OCI-LY1 (cell line): ENCODE measurements around the gene BCL2L12.

Experiments used
- H2AFZ ChIP-seq: fragments of 200-600 bp; sonication (generic), shearing (Covaris generic); 2 replicates; pipeline ENCODE4 v1.6.0; 2014; ENCODE audit warnings: antibody characterized with exemption, mild to moderate bottlenecking, low read length
- H3F3A ChIP-seq: fragments of 200-600 bp; sonication (generic), shearing (Covaris generic); 2 replicates; pipeline ENCODE4 v1.6.0; 2014; ENCODE audit warnings: mild to moderate bottlenecking, antibody characterized with exemption, low read length, moderate library complexity; ENCODE audit not compliant: insufficient read depth
- H3K27ac ChIP-seq: fragments of 200-600 bp; sonication (generic); 2 replicates; pipeline ENCODE4 v1.5.1; 2014; ENCODE audit warnings: low read length, mixed run types, mild to moderate bottlenecking, low read depth; ENCODE audit not compliant: poor library complexity, severe bottlenecking
- H3K27me3 ChIP-seq: fragments of 200-600 bp; sonication (generic); 2 replicates; pipeline ENCODE4 v1.6.0; 2014; ENCODE audit warnings: antibody characterized with exemption, mild to moderate bottlenecking, low read length, moderate library complexity; ENCODE audit not compliant: insufficient read depth
- H3K36me3 ChIP-seq: fragments of 200-600 bp; sonication (generic); 2 replicates; pipeline ENCODE4 v1.6.1; 2014; ENCODE audit warnings: mild to moderate bottlenecking, antibody characterized with exemption, low read length, moderate library complexity, mixed read lengths; ENCODE audit not compliant: insufficient read depth
- H3K4me1 ChIP-seq: fragments of 200-600 bp; sonication (generic); 2 replicates; pipeline ENCODE4 v1.5.1; 2014; ENCODE audit warnings: mild to moderate bottlenecking, low read length, moderate library complexity; ENCODE audit not compliant: insufficient read depth, severe bottlenecking
- H3K4me2 ChIP-seq: fragments of 200-600 bp; sonication (generic), shearing (Covaris generic); 2 replicates; pipeline ENCODE4 v1.6.1; 2014; ENCODE audit warnings: low read length
- H3K4me3 ChIP-seq: fragments of 200-600 bp; sonication (generic); 2 replicates; pipeline ENCODE4 v1.5.1; 2014; ENCODE audit warnings: low read length, low read depth, mild to moderate bottlenecking, mixed read lengths; ENCODE audit not compliant: poor library complexity, severe bottlenecking
- H3K79me2 ChIP-seq: fragments of 200-600 bp; shearing (Covaris generic); 2 replicates; pipeline ENCODE4 v1.6.1; 2016; ENCODE audit warnings: mixed run types, low read length, mixed read lengths; ENCODE audit not compliant: insufficient read depth
- H3K9ac ChIP-seq: fragments of 200-600 bp; sonication (generic), shearing (Covaris generic); 2 replicates; pipeline ENCODE4 v1.6.1; 2014; ENCODE audit warnings: mild to moderate bottlenecking, low read length, mixed read lengths
- H3K9me2 ChIP-seq: fragments of 200-600 bp; sonication (generic), shearing (Covaris generic); 2 replicates; pipeline ENCODE4 v1.6.1; 2014; ENCODE audit warnings: low read depth, mild to moderate bottlenecking, low read length, mixed read lengths
- H3K9me3 ChIP-seq: fragments of 200-600 bp; shearing (Covaris generic); 2 replicates; pipeline ENCODE4 v1.6.1; 2014; ENCODE audit warnings: low read length, mixed read lengths
- H4K20me1 ChIP-seq: fragments of 200-600 bp; sonication (generic), shearing (Covaris generic); 2 replicates; pipeline ENCODE4 v1.6.0; 2016; ENCODE audit warnings: mild to moderate bottlenecking, low read length; ENCODE audit not compliant: insufficient read depth
- EZH2 ChIP-seq: fragments of 200-600 bp; sonication (generic), shearing (Covaris generic); IDR thresholded peaks from 2 replicates; pipeline ENCODE4 v1.8.0; 2017; ENCODE audit warnings: borderline replicate concordance, mixed run types, mild to moderate bottlenecking, antibody characterized with exemption, low read length, moderate library complexity, mixed read lengths
- TF ChIP-seq, protein P1 (sequence below): fragments of 200-600 bp; sonication (generic), shearing (Covaris generic); IDR thresholded peaks from 2 replicates; pipeline ENCODE4 v1.5.1; 2017; ENCODE audit warnings: mild to moderate bottlenecking, antibody characterized with exemption, low read length, moderate library complexity, mixed read lengths

BCL2L12 gene

GRCh38 chr19:49692147-49692506 is 26.4 kb downstream of the BCL2L12 start:
- peaks cover 34% of the 10 kb centered on the region for H3K36me3 ChIP-seq
- no peaks in the 10 kb centered on the region for H3K9me2 ChIP-seq
- H3K9ac ChIP-seq: no peak overlapping the region
- TF ChIP-seq EZH2: no peak
- TF ChIP-seq, protein P1, sequence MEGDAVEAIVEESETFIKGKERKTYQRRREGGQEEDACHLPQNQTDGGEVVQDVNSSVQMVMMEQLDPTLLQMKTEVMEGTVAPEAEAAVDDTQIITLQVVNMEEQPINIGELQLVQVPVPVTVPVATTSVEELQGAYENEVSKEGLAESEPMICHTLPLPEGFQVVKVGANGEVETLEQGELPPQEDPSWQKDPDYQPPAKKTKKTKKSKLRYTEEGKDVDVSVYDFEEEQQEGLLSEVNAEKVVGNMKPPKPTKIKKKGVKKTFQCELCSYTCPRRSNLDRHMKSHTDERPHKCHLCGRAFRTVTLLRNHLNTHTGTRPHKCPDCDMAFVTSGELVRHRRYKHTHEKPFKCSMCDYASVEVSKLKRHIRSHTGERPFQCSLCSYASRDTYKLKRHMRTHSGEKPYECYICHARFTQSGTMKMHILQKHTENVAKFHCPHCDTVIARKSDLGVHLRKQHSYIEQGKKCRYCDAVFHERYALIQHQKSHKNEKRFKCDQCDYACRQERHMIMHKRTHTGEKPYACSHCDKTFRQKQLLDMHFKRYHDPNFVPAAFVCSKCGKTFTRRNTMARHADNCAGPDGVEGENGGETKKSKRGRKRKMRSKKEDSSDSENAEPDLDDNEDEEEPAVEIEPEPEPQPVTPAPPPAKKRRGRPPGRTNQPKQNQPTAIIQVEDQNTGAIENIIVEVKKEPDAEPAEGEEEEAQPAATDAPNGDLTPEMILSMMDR: no peak
- peak overlapping the region; percentile 83 for H2AFZ ChIP-seq
- peaks cover 19% of the 10 kb centered on the region for H3K4me1 ChIP-seq
- no peaks in the 10 kb centered on the region for H3K9me3 ChIP-seq
- no peaks in the 10 kb centered on the region for H3K79me2 ChIP-seq
- no peaks in the 10 kb centered on the region for H4K20me1 ChIP-seq
- H3K4me2 ChIP-seq: peak overlapping the region; percentile 53
- no peak overlapping the region for H3K27ac ChIP-seq
- H3K27me3 ChIP-seq: no peaks in the 10 kb centered on the region
- H3K4me3 ChIP-seq: peak overlapping the region; percentile 49
- H3F3A ChIP-seq: 0 out of 2 replicates have a peak, but pooled peaks cover 3% of the 10 kb centered on the region

GRCh38 chr19:49696115-49696514 is 30.4 kb downstream of the BCL2L12 start:
- H4K20me1 ChIP-seq: no peaks in the 10 kb centered on the region
- H3K9me3 ChIP-seq: no peaks in the 10 kb centered on the region
- H3K9ac ChIP-seq: no peak overlapping the region
- no peak overlapping the region for H3K27ac ChIP-seq
- H3K79me2 ChIP-seq: no peaks in the 10 kb centered on the region
- no peak overlapping the region for H3K4me3 ChIP-seq
- no peak overlapping the region for H3K4me2 ChIP-seq
- H3K36me3 ChIP-seq: no peaks in the 10 kb centered on the region
- TF ChIP-seq EZH2: no peak
- TF ChIP-seq, protein P1: no peak
- 0 out of 2 replicates have a peak, but pooled peaks cover 3% of the 10 kb centered on the region for H3F3A ChIP-seq
- no peaks in the 10 kb centered on the region for H3K9me2 ChIP-seq
- no peak overlapping the region for H2AFZ ChIP-seq
- peaks cover 14% of the 10 kb centered on the region for H3K4me1 ChIP-seq
- no peaks in the 10 kb centered on the region for H3K27me3 ChIP-seq

- Histone ChIP-seq H4K20me1 (no peaks in the 10 kb centered on the region), H2AFZ (no peak overlapping the region), H3K9me3 (no peaks in the 10 kb centered on the region), H3K4me3 (no peak overlapping the region), H3K27me3 (no peaks in the 10 kb centered on the region), H3K9me2 (no peaks in the 10 kb centered on the region), H3F3A (0 out of 2 replicates have a peak, but pooled peaks cover 3% of the 10 kb centered on the region), H3K4me1 (peaks cover 7% of the 10 kb centered on the region), H3K4me2 (no peak overlapping the region), H3K36me3 (no peaks in the 10 kb centered on the region), H3K9ac (no peak overlapping the region), H3K79me2 (no peaks in the 10 kb centered on the region), H3K27ac (no peak overlapping the region)
- TF ChIP-seq EZH2: no peak
- TF ChIP-seq, protein P1: no peak
Observed at GRCh38 chr19:49696865-49697264, 31.1 kb downstream of the BCL2L12 start.
